Stimulated activated naive CD4-positive, alpha-beta T cell treated with Interleukin-2 at 50 U/mL for 16 hours (primary cell): ENCODE measurements around the gene OPCML.

Source experiments
- DNase-seq: peaks from one replicate; lab custom pipeline; 2025; lab: John Stamatoyannopoulos, UW

OPCML gene

GRCh38 chr11:132894606-132895005, 637.7 kb downstream of the OPCML start:
- no peak for DNase-seq

- no peak for DNase-seq
Measured at GRCh38 chr11:132892876-132893275, 639.4 kb downstream of the OPCML start.

GRCh38 chr11:132888226-132888625, 644.1 kb downstream of the OPCML start:
- no peak for DNase-seq

- no peak for DNase-seq
Measured at GRCh38 chr11:132886335-132886734, 646.0 kb downstream of the OPCML start.

GRCh38 chr11:132883241-132883640, 649.1 kb downstream of the OPCML start:
- no peak for DNase-seq

- no peak for DNase-seq
Measured at GRCh38 chr11:132881622-132882021, 650.7 kb downstream of the OPCML start.

- DNase-seq, result no peak
Measured at GRCh38 chr11:132878111-132878510, 654.2 kb downstream of the OPCML start.

- no peak for DNase-seq
Measured at GRCh38 chr11:132876705-132877104, 655.6 kb downstream of the OPCML start.

- no peak for DNase-seq
Measured at GRCh38 chr11:132876239-132876638, 656.1 kb downstream of the OPCML start.

- DNase-seq, result no peak
Measured at GRCh38 chr11:132874638-132875037, 657.7 kb downstream of the OPCML start.

GRCh38 chr11:132873841-132874240, 658.5 kb downstream of the OPCML start:
- DNase-seq, result no peak

- DNase-seq, result no peak
Measured at GRCh38 chr11:132872211-132872610, 660.1 kb downstream of the OPCML start.

GRCh38 chr11:132866783-132867545, 665.3 kb downstream of the OPCML start:
- no peak for DNase-seq

- DNase-seq, result no peak
Measured at GRCh38 chr11:132865623-132866022, 666.7 kb downstream of the OPCML start.

- no peak for DNase-seq
Measured at GRCh38 chr11:132864811-132865576, 667.3 kb downstream of the OPCML start.

GRCh38 chr11:132862933-132863332, 669.4 kb downstream of the OPCML start:
- no peak for DNase-seq

GRCh38 chr11:132862137-132862536, 670.2 kb downstream of the OPCML start:
- no peak for DNase-seq

- DNase-seq, result no peak
Measured at GRCh38 chr11:132859306-132859705, 673.0 kb downstream of the OPCML start.

GRCh38 chr11:132858223-132858622, 674.1 kb downstream of the OPCML start:
- DNase-seq, result no peak

- no peak for DNase-seq
Measured at GRCh38 chr11:132856032-132856431, 676.3 kb downstream of the OPCML start.

GRCh38 chr11:132855516-132855915, 676.8 kb downstream of the OPCML start:
- DNase-seq, result no peak

GRCh38 chr11:132853886-132854285, 678.4 kb downstream of the OPCML start:
- no peak for DNase-seq

GRCh38 chr11:132852361-132852760, 679.9 kb downstream of the OPCML start:
- DNase-seq, result no peak
